Measurements from ENCODE around the gene SLC12A1. TPM values are rescaled to one million over a fixed set of nuclear protein-coding genes. Genes with fewer than 3 reads are reported as not detected.

Gene SLC12A1
- total and polyA plus RNA-seq, 5 donors from 2014 or later, result not detected

Other genes with a start within 250 kb of the SLC12A1 start
- not detected for gene SLC24A5, start 85.3 kb upstream of the SLC12A1 start, total RNA-seq
- gene SLC24A5, start 85.3 kb upstream of the SLC12A1 start, polyA plus RNA-seq, result not detected
- gene MYEF2, start 28.0 kb upstream of the SLC12A1 start, total RNA-seq, result 19.0 TPM
- 1 to 10 TPM; 1.5 to 2.8 (median 2.1) TPM for gene MYEF2, start 28.0 kb upstream of the SLC12A1 start, polyA plus RNA-seq
- not detected for gene CTXN2, start 14.6 kb upstream of the SLC12A1 start, total RNA-seq
- not detected for gene CTXN2, start 14.6 kb upstream of the SLC12A1 start, polyA plus RNA-seq
- 60.3 TPM for gene DUT, start 125.1 kb downstream of the SLC12A1 start, total RNA-seq
- gene DUT, start 125.1 kb downstream of the SLC12A1 start, polyA plus RNA-seq, result 100 to 1,000 TPM; 109 to 124 (median 117) TPM